Activated CD4-positive, alpha-beta T cell treated with anti-CD3 and anti-CD28 coated beads, Interleukin-2, amount 50 U/mL, for 24 hours (primary cell): Measurements from ENCODE around the gene PSME3.

Source experiments
- DNase-seq, 2 donors: peaks; one replicate each; pipeline ENCODE4 v3.0.0-alpha.2; 2020; ENCODE audit warnings: low read depth in 1 of 2, low spot score in 1 of 2

PSME3 gene

GRCh38 chr17:42817866-42818265 lies 15.3 kb upstream of the PSME3 start:
- DNase-seq: no peak

- DNase-seq: no peak
Measured at GRCh38 chr17:42818379-42818778, 14.8 kb upstream of the PSME3 start.

GRCh38 chr17:42819939-42820535 lies 13.2 kb upstream of the PSME3 start:
- peak in 1 of 2 donors; percentile 48 for DNase-seq

GRCh38 chr17:42821176-42821575 lies 12.0 kb upstream of the PSME3 start:
- no peak for DNase-seq

GRCh38 chr17:42827472-42827871 lies 5.7 kb upstream of the PSME3 start:
- no peak for DNase-seq

GRCh38 chr17:42830971-42831370 lies 2.2 kb upstream of the PSME3 start:
- no peak for DNase-seq

- DNase-seq: no peak
Measured at GRCh38 chr17:42832213-42832933, 824 bp upstream of the PSME3 start.

GRCh38 chr17:42833767-42834422 lies 698 bp downstream of the PSME3 start:
- DNase-seq: no peak

- no peak for DNase-seq
Measured at GRCh38 chr17:42835732-42836131, 2.5 kb downstream of the PSME3 start.

GRCh38 chr17:42841975-42842685 lies 8.9 kb downstream of the PSME3 start:
- DNase-seq: no peak

GRCh38 chr17:42843358-42843934 lies 10.2 kb downstream of the PSME3 start:
- DNase-seq: no peak

GRCh38 chr17:42844271-42844670 lies 11.1 kb downstream of the PSME3 start, which contains the start of gene AOC2:
Gene AOC2, plus strand, starts transcription at chr17:42844580. Its CDS starts 47 bp downstream, at chr17:42844627.
- DNase-seq: no peak

- no peak for DNase-seq
Measured at GRCh38 chr17:42844761-42845555, 11.8 kb downstream of the PSME3 start.

- DNase-seq: no peak
Measured at GRCh38 chr17:42845556-42845917, 12.3 kb downstream of the PSME3 start.

GRCh38 chr17:42845918-42846593 lies 12.9 kb downstream of the PSME3 start:
- DNase-seq: no peak

GRCh38 chr17:42846594-42847280 lies 13.5 kb downstream of the PSME3 start:
- no peak for DNase-seq

GRCh38 chr17:42848093-42848492 lies 14.9 kb downstream of the PSME3 start:
- DNase-seq: no peak

- DNase-seq: no peak
Measured at GRCh38 chr17:42849031-42849430, 15.8 kb downstream of the PSME3 start.

- no peak for DNase-seq
Measured at GRCh38 chr17:42849451-42850181, 16.4 kb downstream of the PSME3 start.
